H1 (cell line): ENCODE data around the gene MIEN1. TPM values are rescaled to one million over a fixed set of nuclear protein-coding genes. Genes with fewer than 3 reads are reported as not detected.

Experiments used
- CTCF ChIA-PET: fragments of 300-600 bp; sonication (Branson Sonifier 250); formaldehyde crosslinking; loops from one replicate; lab custom pipeline; 2021; ENCODE audit not compliant: partially characterized antibody; lab: Charles Lee
- POLR2A ChIA-PET: fragments of 300-600 bp; sonication (Branson Sonifier 250); formaldehyde crosslinking; loops from one replicate; lab custom pipeline; 2021; ENCODE audit warnings: inconsistent platforms; ENCODE audit not compliant: partially characterized antibody; lab: Charles Lee
- DNase-seq, 2 experiments: peaks; one replicate each; pipeline versions ENCODE4 v3.0.0 to v3.0.0-alpha.2; 2010 to 2022; ENCODE audit warnings: low spot score in 2 of 2, low read depth in 1 of 2, mixed read lengths in 1 of 2
- FAIRE-seq: peaks from 2 replicates; lab custom pipeline; 2011; peaks lifted over from hg19 to GRCh38; lab: Jason Lieb, UNC
- H2AFZ ChIP-seq: 2 replicates; pipeline ENCODE4 v1.8.1; 2012; ENCODE audit warnings: low read length, inconsistent platforms
- H2AK5ac ChIP-seq: 2 replicates; pipeline ENCODE4 v1.6.1; 2013; ENCODE audit warnings: low read depth, low read length
- H2BK120ac ChIP-seq: replicated peaks from 2 replicates; pipeline ENCODE3; 2013; ENCODE audit warnings: low read depth, low read length, inconsistent platforms
- H2BK12ac ChIP-seq: 2 replicates; pipeline ENCODE4 v1.6.1; 2013; ENCODE audit warnings: low read depth, low read length
- H2BK15ac ChIP-seq: 2 replicates; pipeline ENCODE4 v1.6.1; 2013; ENCODE audit warnings: low read length
- H2BK20ac ChIP-seq: 2 replicates; pipeline ENCODE4 v1.6.1; 2013; ENCODE audit warnings: low read length
- H2BK5ac ChIP-seq: 2 replicates; pipeline ENCODE4 v1.6.1; 2013; ENCODE audit warnings: low read depth, low read length
- H3K14ac ChIP-seq: 2 replicates; pipeline ENCODE4 v1.6.1; 2013; ENCODE audit warnings: inconsistent platforms; ENCODE audit not compliant: insufficient read length
- H3K18ac ChIP-seq: 2 replicates; pipeline ENCODE4 v1.6.1; 2013; ENCODE audit warnings: low read length; ENCODE audit errors: extremely low read depth
- H3K23ac ChIP-seq: 2 replicates; pipeline ENCODE4 v1.6.1; 2013; ENCODE audit warnings: inconsistent platforms; ENCODE audit not compliant: insufficient read length
- H3K23me2 ChIP-seq: 2 replicates; pipeline ENCODE4 v1.6.1; 2013; ENCODE audit warnings: low read depth, low read length
- H3K27ac ChIP-seq: 2 replicates; pipeline ENCODE4 v1.6.1; 2011; ENCODE audit warnings: low read depth, low read length, inconsistent platforms
- H3K27me3 ChIP-seq, 4 experiments: replicated peaks in 1 of 4; 1 replicate in 1 of 4; 2 replicates in 3 of 4; pipeline versions ENCODE4 v1.6.1 to v1.8.1; 2011 to 2013; ENCODE audit warnings: low read length in 3 of 4, mild to moderate bottlenecking in 3 of 4, inconsistent platforms in 2 of 4, mixed read lengths in 2 of 4, moderate library complexity in 1 of 4; ENCODE audit not compliant: control insufficient read depth in 3 of 4, insufficient read depth in 3 of 4; ENCODE audit errors: extremely low read depth in 1 of 4
- H3K36me3 ChIP-seq, 4 experiments: 2 replicates each; pipeline versions ENCODE4 v1.6.1 to v1.8.1; 2011 to 2013; ENCODE audit warnings: mild to moderate bottlenecking in 4 of 4, low read length in 3 of 4, moderate library complexity in 2 of 4, control low read depth in 1 of 4, inconsistent platforms in 1 of 4; ENCODE audit not compliant: insufficient read depth in 4 of 4, control insufficient read depth in 2 of 4
- H3K4ac ChIP-seq: replicated peaks from 2 replicates; pipeline ENCODE3; 2013; ENCODE audit warnings: low read length, low read depth, mixed read lengths, inconsistent platforms; ENCODE audit not compliant: insufficient read length
- H3K4me1 ChIP-seq, 4 experiments: replicated peaks in 1 of 4; 1 replicate in 1 of 4; 2 replicates in 3 of 4; pipeline versions ENCODE4 v1.6.1 to v1.8.1; 2011 to 2013; ENCODE audit warnings: low read length in 3 of 4, inconsistent platforms in 2 of 4, mixed read lengths in 1 of 4; ENCODE audit not compliant: insufficient read depth in 4 of 4, control insufficient read depth in 3 of 4
- H3K4me2 ChIP-seq, 2 experiments: 2 replicates each; pipeline versions ENCODE4 v1.6.1 to v1.8.1; 2011 to 2013; ENCODE audit warnings: low read depth in 2 of 2, low read length in 2 of 2, control low read depth in 1 of 2, inconsistent platforms in 1 of 2, mild to moderate bottlenecking in 1 of 2; ENCODE audit not compliant: insufficient read depth in 1 of 2
- H3K4me3 ChIP-seq, 4 experiments: fragments of 200-600, 300-600 bp in 1 of 4; sonication (generic), shearing (Covaris generic), sonication (Bioruptor Twin) in 1 of 4; 2 replicates each; pipeline versions ENCODE4 v1.5.1 to v1.8.1; 2011 to 2016; ENCODE audit warnings: low read length in 4 of 4, low read depth in 3 of 4, control low read depth in 2 of 4, inconsistent platforms in 2 of 4, mild to moderate bottlenecking in 2 of 4, mixed read lengths in 1 of 4, moderate library complexity in 1 of 4; ENCODE audit not compliant: insufficient read depth in 2 of 4; ENCODE audit errors: extremely low read depth in 1 of 4
- H3K56ac ChIP-seq: replicated peaks from 2 replicates; pipeline ENCODE3; 2013; ENCODE audit warnings: low read depth, mild to moderate bottlenecking, mixed read lengths, low read length, inconsistent platforms; ENCODE audit not compliant: insufficient read length
- H3K79me1 ChIP-seq: 2 replicates; pipeline ENCODE4 v1.6.1; 2013; ENCODE audit warnings: low read depth, low read length, control low read depth
- H3K79me2 ChIP-seq, 2 experiments: 2 replicates each; pipeline versions ENCODE4 v1.6.1 to v1.8.1; 2012 to 2013; ENCODE audit warnings: low read length in 2 of 2, mild to moderate bottlenecking in 2 of 2, inconsistent platforms in 1 of 2; ENCODE audit not compliant: insufficient read depth in 2 of 2, control insufficient read depth in 1 of 2
- H3K9ac ChIP-seq, 4 experiments: replicated peaks in 1 of 4; 1 replicate in 1 of 4; 2 replicates in 3 of 4; pipeline versions ENCODE4 v1.6.1 to v1.8.1; 2011 to 2013; ENCODE audit warnings: low read depth in 3 of 4, low read length in 3 of 4, control low read depth in 2 of 4, mild to moderate bottlenecking in 2 of 4, moderate library complexity in 2 of 4, inconsistent platforms in 1 of 4; ENCODE audit errors: extremely low read depth in 1 of 4
- H3K9me3 ChIP-seq, 2 experiments: 2 replicates each; pipeline versions ENCODE4 v1.6.1 to v1.8.1; 2012 to 2013; ENCODE audit warnings: mild to moderate bottlenecking in 2 of 2, moderate library complexity in 2 of 2, control low read depth in 1 of 2, inconsistent platforms in 1 of 2, low read depth in 1 of 2, low read length in 1 of 2, mixed read lengths in 1 of 2; ENCODE audit not compliant: insufficient read depth in 2 of 2
- H4K20me1 ChIP-seq, 2 experiments: replicated peaks in 1 of 2; 2 replicates each; pipeline versions ENCODE3 to v1.8.1; 2011 to 2013; ENCODE audit warnings: inconsistent platforms in 2 of 2, low read length in 2 of 2, mild to moderate bottlenecking in 1 of 2; ENCODE audit not compliant: insufficient read depth in 2 of 2, control insufficient read depth in 1 of 2
- H4K5ac ChIP-seq: 2 replicates; pipeline ENCODE4 v1.6.1; 2013; ENCODE audit warnings: low read length, low read depth, mixed read lengths, inconsistent platforms; ENCODE audit not compliant: insufficient read length
- H4K8ac ChIP-seq: 2 replicates; pipeline ENCODE4 v1.8.0; 2013; ENCODE audit warnings: mild to moderate bottlenecking, moderate library complexity, low read length, inconsistent platforms; ENCODE audit not compliant: insufficient read depth; ENCODE audit errors: extremely low read depth
- H4K91ac ChIP-seq: replicated peaks from 2 replicates; pipeline ENCODE3; 2013; ENCODE audit warnings: low read length, mixed read lengths, inconsistent platforms; ENCODE audit not compliant: insufficient read length
- GABPA ChIP-seq: IDR thresholded peaks from 2 replicates; pipeline ENCODE4 v1.6.1; 2011; ENCODE audit warnings: mild to moderate bottlenecking, low read length, moderate library complexity, borderline replicate concordance; ENCODE audit not compliant: insufficient read depth
- HDAC2 ChIP-seq, 2 experiments: fragments of 300-600 bp in 1 of 2; sonication (generic) in 1 of 2; IDR thresholded peaks; 2 replicates each; pipeline ENCODE4 v1.6.1; 2011 to 2012; ENCODE audit warnings: low read depth in 2 of 2, low read length in 2 of 2, mild to moderate bottlenecking in 2 of 2, moderate library complexity in 2 of 2, borderline replicate concordance in 1 of 2, inconsistent platforms in 1 of 2
- KDM1A ChIP-seq: fragments of 200-600, 300-600 bp; sonication (generic); IDR thresholded peaks from 2 replicates; pipeline ENCODE4 v1.7.1; 2016; ENCODE audit warnings: mild to moderate bottlenecking, low read length, borderline replicate concordance
- KDM5A ChIP-seq: fragments of 200-600 bp; IDR thresholded peaks from 2 replicates; pipeline ENCODE4 v1.7.1; 2012; ENCODE audit warnings: mild to moderate bottlenecking, low read length, inconsistent platforms, mixed read lengths
- POLR2A ChIP-seq, 2 experiments: IDR thresholded peaks; 1 replicate in 1 of 2; 2 replicates in 1 of 2; pipeline ENCODE4 v1.6.1; 2011; ENCODE audit warnings: low read depth in 2 of 2, low read length in 2 of 2, mild to moderate bottlenecking in 2 of 2; ENCODE audit errors: control extremely low read depth in 1 of 2
- RNF2 ChIP-seq: fragments of 200-900, 300-1000 bp; sonication (generic); IDR thresholded peaks from 2 replicates; pipeline ENCODE4 v1.7.1; 2016; ENCODE audit warnings: borderline replicate concordance, low read depth, mild to moderate bottlenecking, antibody characterized with exemption, low read length; ENCODE audit not compliant: poor library complexity, severe bottlenecking; ENCODE audit errors: missing control alignments
- ZNF274 ChIP-seq: IDR thresholded peaks from 2 replicates; pipeline ENCODE4 v1.7.0; 2012; ENCODE audit warnings: low read length, borderline replicate concordance; ENCODE audit errors: extremely low read depth
- whole genome bisulfite sequencing, 2 experiments: shearing (Covaris generic) in 1 of 2; methylation state at CpG; one replicate each; pipeline versions ENCODE4 v1.1.6 to v1.1.7; 2013 to 2015; ENCODE audit warnings: low lambda C conversion rate in 2 of 2, mixed read lengths in 2 of 2, inconsistent platforms in 1 of 2, low coverage in 1 of 2, missing lambda C conversion rate in 1 of 2; ENCODE audit not compliant: insufficient replicate concordance in 2 of 2, insufficient coverage in 1 of 2, insufficient read length in 1 of 2; ENCODE audit errors: extremely low coverage in 1 of 2, missing lambda C conversion rate in 1 of 2; 5-methylcytosine and 5-hydroxymethylcytosine counted together
- polyA plus RNA-seq, 7 experiments: library from polyadenylated mRNA; depleted of rRNA in 3 of 7; stranded (reverse) in 5 of 7; unstranded in 2 of 7; fragments of >200 nt in 5 of 7; fragments of 200-250 nt in 2 of 7; gene quantifications; 1 replicate in 5 of 7; 2 replicates in 1 of 7; 4 replicates in 1 of 7; pipeline versions ENCODE4 v1.2.1 to v1.2.3, GENCODE V29; 2011 to 2013; ENCODE audit warnings: missing spikeins in 2 of 7, mixed read lengths in 2 of 7
- total RNA-seq: library from RNA; stranded (reverse); fragmentation: NEBNext Ultra II Directional; extraction: Animal tissue kit (Norgen Biotek cat#: 25700); gene quantifications from 2 replicates; pipeline ENCODE4 v1.2.1, GENCODE V29; 2021
- TF ChIP-seq, protein P1 (sequence below): IDR thresholded peaks from 2 replicates; pipeline ENCODE4 v1.6.1; 2012; ENCODE audit warnings: inconsistent platforms
- TF ChIP-seq, protein P2 (sequence below): IDR thresholded peaks from 2 replicates; pipeline ENCODE4 v1.6.1; 2012; ENCODE audit warnings: low read length, inconsistent platforms

MIEN1 gene
- total and polyA plus RNA-seq, 2 of the 8 experiments (the other 6 are each of a cell fraction or from before 2014, with no cell fraction given) = 29.6 to 54.9 TPM

DNA sequence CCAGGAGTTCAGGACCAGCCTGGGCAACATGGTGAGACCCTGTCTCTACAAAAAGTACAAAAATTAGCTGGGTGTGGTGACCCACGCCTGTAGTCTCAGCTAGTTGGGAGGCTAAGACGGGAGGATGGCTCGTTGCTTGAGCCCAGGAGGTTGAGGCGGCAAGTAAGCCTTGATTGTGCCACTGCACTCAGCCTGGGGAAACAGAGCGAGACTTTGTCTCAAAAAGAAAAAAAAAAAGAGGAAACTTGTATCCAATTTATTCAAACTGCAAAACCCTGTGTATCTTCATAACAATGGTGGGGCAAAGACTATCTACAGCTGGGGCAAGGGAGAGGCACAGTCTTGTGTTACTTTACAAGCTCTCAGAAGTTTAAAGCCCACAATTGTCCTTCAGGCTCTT, 28.9 kb upstream of the MIEN1 start:
- H3K4me1 ChIP-seq = peaks cover 7 to 12% (median 11%) of the 10 kb centered on the region in 4 experiments; a peak in 6 of 7 replicates
- no peak overlapping the region for H4K5ac ChIP-seq
- no peak overlapping the region for H4K91ac ChIP-seq
- no peak overlapping the region for H3K27ac ChIP-seq
- H3K9ac ChIP-seq = no peak overlapping the region
- ChIA-PET POLR2A (interaction anchor here (0.5 to 2.0 kb wide), 4 partner anchors 29 to 223 kb away, joined by 3 to 9 read pairs (median 4); partner anchors contain the start of gene MIEN1), CTCF (interaction anchor here (0.7 to 3.0 kb wide), 10 partner anchors 40 to 211 kb away, joined by 3 to 13 read pairs (median 3); no protein-coding TSS in a partner anchor)
- no peak overlapping the region for H3K4me3 ChIP-seq
- no peaks in the 10 kb centered on the region; the same call in 1 of the 2 replicates for H3K79me1 ChIP-seq
- H3K18ac ChIP-seq = no peak overlapping the region
- H3K56ac ChIP-seq = no peak overlapping the region
- TF ChIP-seq GABPA (no peak), POLR2A (IDR thresholded peaks at IDR 0.05; ENCODE audit: control extremely low read depth in 1 of 2, low read depth in 2 of 2, low read length in 2 of 2) (no peak), KDM5A (no peak), RNF2 (no peak), HDAC2 (IDR thresholded peaks at IDR 0.05; ENCODE audit: borderline replicate concordance in 1 of 2, low read depth in 2 of 2, low read length in 2 of 2) (no peak), ZNF274 (no peak), KDM1A (no peak)
- TF ChIP-seq, protein P1, sequence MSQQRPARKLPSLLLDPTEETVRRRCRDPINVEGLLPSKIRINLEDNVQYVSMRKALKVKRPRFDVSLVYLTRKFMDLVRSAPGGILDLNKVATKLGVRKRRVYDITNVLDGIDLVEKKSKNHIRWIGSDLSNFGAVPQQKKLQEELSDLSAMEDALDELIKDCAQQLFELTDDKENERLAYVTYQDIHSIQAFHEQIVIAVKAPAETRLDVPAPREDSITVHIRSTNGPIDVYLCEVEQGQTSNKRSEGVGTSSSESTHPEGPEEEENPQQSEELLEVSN = no peak
- TF ChIP-seq, protein P2, sequence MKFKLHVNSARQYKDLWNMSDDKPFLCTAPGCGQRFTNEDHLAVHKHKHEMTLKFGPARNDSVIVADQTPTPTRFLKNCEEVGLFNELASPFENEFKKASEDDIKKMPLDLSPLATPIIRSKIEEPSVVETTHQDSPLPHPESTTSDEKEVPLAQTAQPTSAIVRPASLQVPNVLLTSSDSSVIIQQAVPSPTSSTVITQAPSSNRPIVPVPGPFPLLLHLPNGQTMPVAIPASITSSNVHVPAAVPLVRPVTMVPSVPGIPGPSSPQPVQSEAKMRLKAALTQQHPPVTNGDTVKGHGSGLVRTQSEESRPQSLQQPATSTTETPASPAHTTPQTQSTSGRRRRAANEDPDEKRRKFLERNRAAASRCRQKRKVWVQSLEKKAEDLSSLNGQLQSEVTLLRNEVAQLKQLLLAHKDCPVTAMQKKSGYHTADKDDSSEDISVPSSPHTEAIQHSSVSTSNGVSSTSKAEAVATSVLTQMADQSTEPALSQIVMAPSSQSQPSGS = no peak
- no peak for FAIRE-seq
- no peaks in the 10 kb centered on the region for H3K79me2 ChIP-seq
- H2BK5ac ChIP-seq = no peak overlapping the region
- peaks cover 7% of the 10 kb centered on the region; the same call in 1 of the 2 replicates for H3K23me2 ChIP-seq
- no peak overlapping the region for H2BK20ac ChIP-seq
- no peak overlapping the region for H2BK120ac ChIP-seq
- no peak overlapping the region for H3K14ac ChIP-seq
- no peak overlapping the region for H3K23ac ChIP-seq
- H2BK15ac ChIP-seq = no peak overlapping the region
- no peak overlapping the region for H3K4ac ChIP-seq
- H3K36me3 ChIP-seq = no peaks in the 10 kb centered on the region
- H3K27me3 ChIP-seq = no peaks in the 10 kb centered on the region; a peak in 1 of 7 replicates
- no peaks in the 10 kb centered on the region for H3K9me3 ChIP-seq
- no peak overlapping the region for H4K8ac ChIP-seq
- no peak overlapping the region for H2BK12ac ChIP-seq
- WGBS, 2 experiments = 95% methylated on average over 5 of the region's 5 CpGs; no CpG with 5 or more reads in 1 of the 2 experiments
- H4K20me1 ChIP-seq = no peaks in the 10 kb centered on the region
- H2AFZ ChIP-seq = no peak overlapping the region
- H2AK5ac ChIP-seq = no peak overlapping the region
- H3K4me2 ChIP-seq = no peak overlapping the region
- DNase-seq = no peak
